Measurements from ENCODE around the gene ZNF41. TPM values are rescaled to one million over a fixed set of nuclear protein-coding genes. Genes with fewer than 3 reads are reported as not detected.

ZNF41 gene
- total RNA-seq, 1 donor from 2014 or later: 7.0 TPM

GRCh38 chrX:47422444-47422843, 60.6 kb downstream of the ZNF41 start:
- peaks cover 14% of the 10 kb centered on the region for H3K9me3 Mint-ChIP-seq (ENCODE audit: unreplicated experiment)
- H3K4me3 Mint-ChIP-seq (ENCODE audit: unreplicated experiment): no peak overlapping the region
- no peak for DNase-seq (ENCODE audit: low read depth)

GRCh38 chrX:47420962-47421361, 62.1 kb downstream of the ZNF41 start:
- no peak overlapping the region for H3K4me3 ChIP-seq (ENCODE audit: insufficient read depth, low read depth, low read length)
- H2AFZ ChIP-seq (ENCODE audit: low read depth, low read length): no peak overlapping the region
- Mint-ChIP-seq H3K4me3 (ENCODE audit: unreplicated experiment) (no peak overlapping the region), H3K36me3 (ENCODE audit: low read depth, unreplicated experiment) (peaks cover 1% of the 10 kb centered on the region), H3K9me3 (ENCODE audit: unreplicated experiment) (peaks cover 18% of the 10 kb centered on the region), H3K4me1 (ENCODE audit: low read depth, unreplicated experiment) (no peaks in the 10 kb centered on the region), H3K27ac (ENCODE audit: unreplicated experiment) (no peak overlapping the region), H3K27me3 (ENCODE audit: low read depth, unreplicated experiment) (no peaks in the 10 kb centered on the region)
- no peaks in the 10 kb centered on the region for H3K36me3 ChIP-seq (ENCODE audit: insufficient read depth, low read length)
- H3K79me2 ChIP-seq (ENCODE audit: insufficient read depth, low read length): no peaks in the 10 kb centered on the region
- no peaks in the 10 kb centered on the region for H4K20me1 ChIP-seq (ENCODE audit: insufficient read depth, low read length)
- DNase-seq (ENCODE audit: low read depth) (no peak), FAIRE-seq (no peak)
- TF ChIP-seq, protein P1, sequence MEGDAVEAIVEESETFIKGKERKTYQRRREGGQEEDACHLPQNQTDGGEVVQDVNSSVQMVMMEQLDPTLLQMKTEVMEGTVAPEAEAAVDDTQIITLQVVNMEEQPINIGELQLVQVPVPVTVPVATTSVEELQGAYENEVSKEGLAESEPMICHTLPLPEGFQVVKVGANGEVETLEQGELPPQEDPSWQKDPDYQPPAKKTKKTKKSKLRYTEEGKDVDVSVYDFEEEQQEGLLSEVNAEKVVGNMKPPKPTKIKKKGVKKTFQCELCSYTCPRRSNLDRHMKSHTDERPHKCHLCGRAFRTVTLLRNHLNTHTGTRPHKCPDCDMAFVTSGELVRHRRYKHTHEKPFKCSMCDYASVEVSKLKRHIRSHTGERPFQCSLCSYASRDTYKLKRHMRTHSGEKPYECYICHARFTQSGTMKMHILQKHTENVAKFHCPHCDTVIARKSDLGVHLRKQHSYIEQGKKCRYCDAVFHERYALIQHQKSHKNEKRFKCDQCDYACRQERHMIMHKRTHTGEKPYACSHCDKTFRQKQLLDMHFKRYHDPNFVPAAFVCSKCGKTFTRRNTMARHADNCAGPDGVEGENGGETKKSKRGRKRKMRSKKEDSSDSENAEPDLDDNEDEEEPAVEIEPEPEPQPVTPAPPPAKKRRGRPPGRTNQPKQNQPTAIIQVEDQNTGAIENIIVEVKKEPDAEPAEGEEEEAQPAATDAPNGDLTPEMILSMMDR (IDR thresholded peaks at IDR 0.05; ENCODE audit: insufficient read depth, low read depth, low read length): no peak
- no peak for TF ChIP-seq EZH2 (IDR thresholded peaks at IDR 0.05; ENCODE audit: insufficient read depth, low read length)
- H3K4me1 ChIP-seq (ENCODE audit: insufficient read depth, low read length): no peaks in the 10 kb centered on the region
- H3K4me2 ChIP-seq (ENCODE audit: low read length): no peak overlapping the region
- no peaks in the 10 kb centered on the region for H3K9me3 ChIP-seq (ENCODE audit: insufficient read depth, low read depth, low read length)
- no peaks in the 10 kb centered on the region for H3K27me3 ChIP-seq (ENCODE audit: insufficient read depth, low read length)
- H3K9ac ChIP-seq (ENCODE audit: low read length): no peak overlapping the region
- H3K27ac ChIP-seq (ENCODE audit: low read depth, low read length): no peak overlapping the region

More at GRCh38 chrX:47422444-47422843, 60.6 kb downstream of the ZNF41 start:
- Histone ChIP-seq H3K4me3 (ENCODE audit: insufficient read depth, low read depth, low read length) (no peak overlapping the region), H3K4me2 (ENCODE audit: low read length) (no peak overlapping the region), H4K20me1 (ENCODE audit: insufficient read depth, low read length) (no peaks in the 10 kb centered on the region), H3K27ac (ENCODE audit: low read depth, low read length) (no peak overlapping the region), H3K4me1 (ENCODE audit: insufficient read depth, low read length) (no peaks in the 10 kb centered on the region), H2AFZ (ENCODE audit: low read depth, low read length) (no peak overlapping the region), H3K9me3 (ENCODE audit: insufficient read depth, low read depth, low read length) (no peaks in the 10 kb centered on the region), H3K27me3 (ENCODE audit: insufficient read depth, low read length) (no peaks in the 10 kb centered on the region), H3K9ac (ENCODE audit: low read length) (no peak overlapping the region), H3K79me2 (ENCODE audit: insufficient read depth, low read length) (no peaks in the 10 kb centered on the region), H3K36me3 (ENCODE audit: insufficient read depth, low read length) (no peaks in the 10 kb centered on the region)
- FAIRE-seq: peak; percentile 72
- Mint-ChIP-seq H3K36me3 (ENCODE audit: low read depth, unreplicated experiment) (peaks cover 1% of the 10 kb centered on the region), H3K27ac (ENCODE audit: unreplicated experiment) (no peak overlapping the region), H3K27me3 (ENCODE audit: low read depth, unreplicated experiment) (no peaks in the 10 kb centered on the region), H3K4me1 (ENCODE audit: low read depth, unreplicated experiment) (no peaks in the 10 kb centered on the region)
- TF ChIP-seq, protein P1 (IDR thresholded peaks at IDR 0.05; ENCODE audit: insufficient read depth, low read depth, low read length): no peak
- TF ChIP-seq EZH2 (IDR thresholded peaks at IDR 0.05; ENCODE audit: insufficient read depth, low read length): no peak

- Mint-ChIP-seq H3K4me1 (ENCODE audit: low read depth, unreplicated experiment) (no peaks in the 10 kb centered on the region), H3K4me3 (ENCODE audit: unreplicated experiment) (no peak overlapping the region), H3K9me3 (ENCODE audit: unreplicated experiment) (peaks cover 18% of the 10 kb centered on the region), H3K36me3 (ENCODE audit: low read depth, unreplicated experiment) (peaks cover 1% of the 10 kb centered on the region), H3K27me3 (ENCODE audit: low read depth, unreplicated experiment) (no peaks in the 10 kb centered on the region), H3K27ac (ENCODE audit: unreplicated experiment) (no peak overlapping the region)
- Histone ChIP-seq H3K27me3 (ENCODE audit: insufficient read depth, low read length) (no peaks in the 10 kb centered on the region), H3K4me2 (ENCODE audit: low read length) (no peak overlapping the region), H3K9me3 (ENCODE audit: insufficient read depth, low read depth, low read length) (no peaks in the 10 kb centered on the region), H3K79me2 (ENCODE audit: insufficient read depth, low read length) (no peaks in the 10 kb centered on the region), H2AFZ (ENCODE audit: low read depth, low read length) (no peak overlapping the region), H3K36me3 (ENCODE audit: insufficient read depth, low read length) (no peaks in the 10 kb centered on the region), H3K4me1 (ENCODE audit: insufficient read depth, low read length) (no peaks in the 10 kb centered on the region), H3K27ac (ENCODE audit: low read depth, low read length) (no peak overlapping the region), H4K20me1 (ENCODE audit: insufficient read depth, low read length) (no peaks in the 10 kb centered on the region), H3K4me3 (ENCODE audit: insufficient read depth, low read depth, low read length) (no peak overlapping the region), H3K9ac (ENCODE audit: low read length) (no peak overlapping the region)
- TF ChIP-seq EZH2 (IDR thresholded peaks at IDR 0.05; ENCODE audit: insufficient read depth, low read length): no peak
- TF ChIP-seq, protein P1 (IDR thresholded peaks at IDR 0.05; ENCODE audit: insufficient read depth, low read depth, low read length): no peak
- DNase-seq (ENCODE audit: low read depth) (no peak), FAIRE-seq (no peak)
Measured at GRCh38 chrX:47420265-47420664, 62.8 kb downstream of the ZNF41 start.

Measured in astrocyte (in vitro differentiated cells and primary cell).